SH-SY5Y (cell line): ENCODE results near the gene MOCS3.

Source experiments
- GATA2 ChIP-seq: IDR thresholded peaks from 2 replicates; pipeline ENCODE4 v1.6.1; 2011; ENCODE audit warnings: mild to moderate bottlenecking, low read depth, low read length
- GATA3 ChIP-seq: IDR thresholded peaks from 2 replicates; pipeline ENCODE4 v1.6.1; 2011; ENCODE audit warnings: low read depth, mild to moderate bottlenecking, low read length, moderate library complexity

DNA sequence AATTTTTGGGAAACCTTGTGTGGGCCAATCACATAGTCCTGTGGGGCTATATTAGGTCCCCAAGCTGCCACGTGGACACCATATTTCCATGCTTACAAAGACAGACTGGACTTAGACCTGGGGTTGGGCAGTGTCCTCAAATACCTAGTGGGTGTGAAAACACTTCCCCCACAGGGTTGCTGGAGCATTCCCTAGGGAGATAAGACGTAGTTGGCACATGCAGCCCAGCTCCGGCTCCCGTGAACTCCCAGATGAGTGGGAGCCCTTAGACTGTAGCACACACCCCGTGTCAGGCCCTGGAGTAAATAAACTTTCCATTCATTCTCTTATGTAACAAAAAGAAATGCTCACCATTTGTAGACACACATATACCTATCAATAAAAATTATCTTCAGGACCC, 50.1 kb downstream of the MOCS3 start:
- TF ChIP-seq GATA3 = no peak
- TF ChIP-seq GATA2 = no peak
